Fibroblast of the aortic adventitia (primary cell): ENCODE measurements around the gene KCND2. TPM values are rescaled to one million over a fixed set of nuclear protein-coding genes. Genes with fewer than 3 reads are reported as not detected.
"Not testable (repeated sequence)": the region's sequence is repeated elsewhere in the genome, so short reads cannot be mapped to it uniquely, and the experiment has no call there.

ENCODE experiments used
- DNase-seq: peaks from one replicate; pipeline ENCODE4 v3.0.0-alpha.2; 2010; ENCODE audit warnings: low read depth
- H3K4me3 ChIP-seq: 2 replicates; pipeline ENCODE4 v1.5.1; 2011; ENCODE audit warnings: low read depth, mild to moderate bottlenecking, control low read depth, low read length, moderate library complexity
- total RNA-seq: library from RNA; depleted of rRNA; stranded (reverse); fragments of >200 nt; gene quantifications from 2 replicates; pipeline ENCODE4 v1.2.3, GENCODE V29; 2012; ENCODE audit warnings: low replicate concordance
- TF ChIP-seq, protein P1 (sequence below): IDR thresholded peaks from 2 replicates; pipeline ENCODE4 v1.5.1; 2011; ENCODE audit warnings: mild to moderate bottlenecking, low read length, control low read depth, inconsistent platforms; ENCODE audit not compliant: insufficient read depth

KCND2 gene
- total RNA-seq, 1 donor, result 11.3 TPM

DNA sequence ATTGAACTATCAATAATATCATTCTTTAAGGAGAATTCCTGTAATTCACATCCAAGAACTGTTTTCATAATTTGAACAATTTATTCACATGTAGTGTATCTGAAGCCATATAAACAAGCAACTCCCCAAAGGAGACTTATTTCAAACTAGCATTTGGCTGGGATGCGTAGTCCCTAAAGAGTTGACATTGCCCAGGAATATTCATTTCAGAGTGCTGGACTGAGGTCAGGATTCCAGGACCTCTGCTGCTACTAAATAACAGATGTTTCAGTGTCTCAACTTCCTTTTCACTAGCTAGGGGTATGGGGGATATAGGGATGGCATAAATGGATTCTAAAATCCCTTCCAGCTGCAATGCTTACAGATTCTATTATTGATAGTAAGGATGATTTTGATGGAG is 408.0 kb downstream of the KCND2 start:
- TF ChIP-seq, protein P1, sequence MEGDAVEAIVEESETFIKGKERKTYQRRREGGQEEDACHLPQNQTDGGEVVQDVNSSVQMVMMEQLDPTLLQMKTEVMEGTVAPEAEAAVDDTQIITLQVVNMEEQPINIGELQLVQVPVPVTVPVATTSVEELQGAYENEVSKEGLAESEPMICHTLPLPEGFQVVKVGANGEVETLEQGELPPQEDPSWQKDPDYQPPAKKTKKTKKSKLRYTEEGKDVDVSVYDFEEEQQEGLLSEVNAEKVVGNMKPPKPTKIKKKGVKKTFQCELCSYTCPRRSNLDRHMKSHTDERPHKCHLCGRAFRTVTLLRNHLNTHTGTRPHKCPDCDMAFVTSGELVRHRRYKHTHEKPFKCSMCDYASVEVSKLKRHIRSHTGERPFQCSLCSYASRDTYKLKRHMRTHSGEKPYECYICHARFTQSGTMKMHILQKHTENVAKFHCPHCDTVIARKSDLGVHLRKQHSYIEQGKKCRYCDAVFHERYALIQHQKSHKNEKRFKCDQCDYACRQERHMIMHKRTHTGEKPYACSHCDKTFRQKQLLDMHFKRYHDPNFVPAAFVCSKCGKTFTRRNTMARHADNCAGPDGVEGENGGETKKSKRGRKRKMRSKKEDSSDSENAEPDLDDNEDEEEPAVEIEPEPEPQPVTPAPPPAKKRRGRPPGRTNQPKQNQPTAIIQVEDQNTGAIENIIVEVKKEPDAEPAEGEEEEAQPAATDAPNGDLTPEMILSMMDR, result no peak
- no peak overlapping the region for H3K4me3 ChIP-seq
- DNase-seq, result no peak

DNA sequence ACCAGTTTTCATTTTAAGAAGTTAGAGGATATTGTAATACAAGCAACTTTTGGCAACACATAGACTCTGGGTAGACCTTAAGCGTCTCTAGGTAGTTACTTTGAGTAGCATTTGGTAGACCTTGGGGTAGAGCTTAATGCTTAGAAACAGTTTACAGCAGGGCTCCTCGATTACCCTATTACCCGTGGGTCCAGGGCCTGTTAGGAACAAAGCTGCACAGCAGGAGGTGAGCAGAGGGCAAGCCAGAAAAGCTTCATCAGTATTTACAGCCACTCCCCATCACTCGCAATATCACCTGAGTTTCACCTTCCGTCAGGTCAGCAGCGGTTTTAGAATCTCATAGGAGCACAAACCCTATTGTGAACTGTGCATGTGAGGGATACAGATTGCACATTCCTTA is 411.5 kb downstream of the KCND2 start:
- DNase-seq, result no peak
- TF ChIP-seq, protein P1, result no peak
- no peak overlapping the region for H3K4me3 ChIP-seq

DNA sequence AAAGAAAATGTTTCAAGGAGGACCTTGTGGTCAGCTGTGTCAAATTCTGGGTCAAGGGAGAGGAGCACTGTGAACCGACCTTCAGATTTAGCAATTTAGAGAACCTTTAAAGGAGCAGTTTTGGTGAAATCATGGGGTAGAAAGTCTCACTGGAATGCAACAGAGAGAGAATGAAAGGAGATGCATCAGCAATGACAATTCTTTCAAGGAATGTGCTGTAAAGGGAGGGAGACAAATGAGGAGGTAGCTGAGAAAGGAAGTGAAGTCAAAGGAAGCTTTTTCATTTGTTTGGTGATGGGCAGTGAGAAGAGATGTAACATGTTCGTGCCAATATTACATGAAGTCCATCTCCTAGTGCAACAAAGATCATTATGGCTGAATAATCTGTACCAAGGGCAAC is 418.9 kb downstream of the KCND2 start:
- DNase-seq, result no peak
- TF ChIP-seq, protein P1, result no peak
- no peak overlapping the region for H3K4me3 ChIP-seq

DNA sequence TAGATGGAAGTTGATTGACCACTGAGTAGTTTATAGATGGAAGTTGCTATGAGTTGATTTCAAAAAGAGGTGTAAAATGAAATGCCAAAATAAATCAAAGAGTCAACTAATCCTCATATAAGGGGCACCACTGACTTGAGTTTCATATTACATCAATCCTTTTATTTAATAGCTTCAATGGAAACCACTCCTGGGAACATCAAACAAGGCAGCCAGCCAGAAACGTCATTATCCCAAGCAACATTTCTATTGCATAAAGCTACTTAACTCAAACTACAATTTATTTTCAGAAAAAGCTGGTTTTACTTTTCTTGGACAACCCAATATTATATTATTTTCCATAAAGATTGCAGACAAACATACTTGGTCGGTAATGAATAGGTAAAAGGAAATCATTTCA is 422.9 kb downstream of the KCND2 start:
- DNase-seq, result no peak
- TF ChIP-seq, protein P1, result no peak
- no peak overlapping the region for H3K4me3 ChIP-seq

DNA sequence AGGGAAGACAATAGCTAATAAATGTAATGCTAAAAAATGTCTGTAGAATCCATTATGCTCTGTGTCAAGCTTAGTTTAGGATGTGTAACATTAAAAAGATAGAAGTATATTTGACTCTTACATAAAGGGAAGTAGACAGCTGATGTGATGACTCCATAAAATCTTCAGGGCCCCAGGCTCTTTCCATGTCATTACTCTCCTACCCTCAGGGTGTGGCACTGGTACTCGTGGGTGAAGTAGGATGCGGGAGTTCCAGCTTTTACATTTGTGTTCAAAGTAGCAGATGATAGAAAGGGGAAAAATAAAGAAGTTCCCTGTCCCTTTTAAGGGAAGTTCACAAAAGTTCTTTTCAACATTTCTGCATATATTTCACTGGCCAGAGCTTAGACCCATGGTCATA is 427.8 kb downstream of the KCND2 start:
- TF ChIP-seq, protein P1, result no peak
- H3K4me3 ChIP-seq, result no peak overlapping the region
- DNase-seq, result no peak

DNA sequence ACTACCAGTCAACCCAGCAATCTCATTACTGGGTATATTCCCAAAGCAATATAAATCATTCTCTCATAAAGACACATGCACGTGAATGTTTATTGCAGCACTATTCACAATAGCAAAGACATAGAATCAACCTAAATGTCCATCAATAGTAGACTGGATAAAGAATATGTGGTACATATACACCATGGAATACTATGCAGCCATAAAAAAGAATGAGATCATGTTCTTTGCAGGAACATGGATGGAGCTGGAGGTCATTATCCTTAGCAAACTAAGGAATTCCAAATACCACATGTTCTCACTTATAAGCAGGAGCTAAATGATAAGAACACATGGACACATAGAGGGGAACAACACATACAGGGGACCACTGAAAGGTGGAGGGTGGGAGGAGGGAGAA is 429.4 kb downstream of the KCND2 start:
- not testable (repeated sequence) for DNase-seq, H3K4me3 ChIP-seq

DNA sequence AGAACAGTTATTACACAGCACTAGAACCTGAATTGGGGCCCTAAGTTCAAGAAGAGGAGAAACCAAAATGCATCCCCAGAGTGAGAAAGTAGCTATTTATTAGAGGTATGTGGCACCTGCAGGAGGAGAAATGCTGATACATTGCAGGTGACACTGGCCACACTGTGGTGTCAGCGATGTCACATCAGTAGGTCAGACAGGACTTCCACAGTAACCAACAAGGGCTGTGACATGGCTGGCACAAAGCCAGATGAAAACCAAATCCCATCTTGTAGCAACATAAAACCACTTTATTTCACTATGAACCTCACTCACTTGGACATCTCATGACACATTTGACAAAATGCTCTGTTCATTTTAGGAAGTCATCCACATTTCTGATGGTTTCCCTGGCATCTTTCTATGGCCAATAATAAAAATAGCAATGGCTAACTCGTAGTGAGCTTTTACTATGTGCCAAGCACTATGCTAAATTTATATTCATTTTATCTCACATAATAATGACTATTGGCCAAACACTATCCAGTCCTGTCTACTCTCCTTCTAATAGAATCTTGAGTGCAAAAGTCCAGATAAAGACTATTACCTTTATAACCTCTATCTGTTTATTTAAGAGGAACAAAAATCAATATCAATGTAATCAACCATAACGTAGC is 430.7 kb downstream of the KCND2 start:
- TF ChIP-seq, protein P1, result no peak
- DNase-seq, result no peak
- no peak overlapping the region for H3K4me3 ChIP-seq
